Astrocyte (in vitro differentiated cells and primary cell): ENCODE measurements around the gene SYNM.

Experiments
- CTCF ChIP-seq: IDR thresholded peaks from 2 replicates; pipeline ENCODE4 v1.5.1; 2011; ENCODE audit warnings: low read depth, mild to moderate bottlenecking, inconsistent platforms, low read length, moderate library complexity; ENCODE audit not compliant: insufficient read depth
- EZH2 ChIP-seq: IDR thresholded peaks from 2 replicates; pipeline ENCODE4 v1.6.1; 2012; ENCODE audit warnings: mild to moderate bottlenecking, low read length, inconsistent platforms; ENCODE audit not compliant: insufficient read depth

DNA sequence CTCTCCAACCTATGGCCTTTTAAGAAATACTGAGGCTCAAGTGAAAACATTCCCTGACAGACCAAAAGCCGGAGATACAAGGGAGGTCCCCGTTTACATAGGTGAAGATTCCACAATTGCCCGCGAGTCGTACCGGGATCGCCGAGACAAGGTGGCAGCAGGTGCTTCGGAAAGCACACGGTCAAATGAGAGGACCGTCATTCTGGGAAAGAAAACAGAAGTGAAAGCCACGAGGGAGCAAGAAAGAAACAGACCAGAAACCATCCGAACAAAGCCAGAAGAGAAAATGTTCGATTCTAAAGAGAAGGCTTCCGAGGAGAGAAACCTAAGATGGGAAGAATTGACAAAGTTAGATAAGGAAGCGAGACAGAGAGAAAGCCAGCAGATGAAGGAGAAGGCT is 24.8 kb downstream of the SYNM start:
- TF ChIP-seq CTCF: no peak
- TF ChIP-seq EZH2: no peak
